WTC11 (cell line): ENCODE data around the gene NPAS3. TPM values are rescaled to one million over a fixed set of nuclear protein-coding genes. Genes with fewer than 3 reads are reported as not detected.

Source experiments
- ATAC-seq: fragments of 200-7000 bp; cut with Tn5 transposase; 2 replicates; pipeline ENCODE4 v1.10.0; 2021; ENCODE audit warnings: mild to moderate bottlenecking, moderate library complexity
- CTCF ChIA-PET: fragments of 300-600 bp; sonication (Branson Sonifier 250); formaldehyde crosslinking; loops from one replicate; lab custom pipeline; 2021; ENCODE audit warnings: antibody characterized with exemption; lab: Charles Lee
- POLR2A ChIA-PET: fragments of 350-600 bp; sonication (Branson Sonifier 250); formaldehyde crosslinking; loops from one replicate; lab custom pipeline; 2021; ENCODE audit warnings: antibody characterized with exemption; lab: Charles Lee
- DNase-seq: peaks from one replicate; pipeline ENCODE4 v3.0.0; 2021; ENCODE audit warnings: low spot score
- H3K27ac Mint-ChIP-seq: 2 replicates; pipeline ENCODE4 v1.8.0; 2021; ENCODE audit warnings: mixed read lengths
- H3K27me3 Mint-ChIP-seq: 2 replicates; pipeline ENCODE4 v1.8.0; 2021; ENCODE audit warnings: low read depth, mild to moderate bottlenecking, moderate library complexity, mixed read lengths
- H3K36me3 Mint-ChIP-seq: 2 replicates; pipeline ENCODE4 v1.8.0; 2021; ENCODE audit warnings: mixed read lengths
- H3K4me1 Mint-ChIP-seq: 2 replicates; pipeline ENCODE4 v1.8.0; 2022; ENCODE audit warnings: mixed read lengths
- H3K4me3 Mint-ChIP-seq: 2 replicates; pipeline ENCODE4 v1.8.0; 2021; ENCODE audit warnings: mild to moderate bottlenecking, moderate library complexity, mixed read lengths
- H3K9me3 Mint-ChIP-seq: 2 replicates; pipeline ENCODE4 v1.8.0; 2021; ENCODE audit warnings: mixed read lengths
- ATF1 ChIP-seq: sonication (generic); formaldehyde crosslinking; IDR thresholded peaks from 2 replicates; pipeline ENCODE4 v1.8.1; 2023; ENCODE audit warnings: mild to moderate bottlenecking, moderate library complexity, missing genetic modification reagents
- ERG ChIP-seq: fragments of 250-450 bp; sonication (Bioruptor Pico); IDR thresholded peaks from 2 replicates; pipeline ENCODE4 v1.8.0; 2021; ENCODE audit warnings: mild to moderate bottlenecking
- ESRRA ChIP-seq: sonication (generic); formaldehyde crosslinking; IDR thresholded peaks from 2 replicates; pipeline ENCODE4 v1.8.1; 2022; ENCODE audit warnings: mild to moderate bottlenecking, missing genetic modification reagents, borderline replicate concordance
- GRHL2 ChIP-seq: fragments of 250-450 bp; sonication (Bioruptor Pico); IDR thresholded peaks from 2 replicates; pipeline ENCODE4 v1.8.0; 2022; ENCODE audit warnings: mild to moderate bottlenecking, moderate library complexity; ENCODE audit not compliant: insufficient replicate concordance, severe bottlenecking
- GTF2I ChIP-seq: fragments of 250-450 bp; sonication (Bioruptor Pico); conservative IDR thresholded peaks from 2 replicates; pipeline ENCODE4 v1.4.0; 2021; ENCODE audit warnings: mild to moderate bottlenecking
- IRF2 ChIP-seq: sonication (generic); formaldehyde crosslinking; IDR thresholded peaks from 2 replicates; pipeline ENCODE4 v1.8.0; 2022; ENCODE audit warnings: low read depth, missing genetic modification reagents, borderline replicate concordance
- JAZF1 ChIP-seq: fragments of 250-450 bp; sonication (Bioruptor Pico); IDR thresholded peaks from 2 replicates; pipeline ENCODE4 v1.9.0; 2021; ENCODE audit warnings: moderate library complexity, mild to moderate bottlenecking, inconsistent platforms
- MLX ChIP-seq: sonication (generic); formaldehyde crosslinking; IDR thresholded peaks from 2 replicates; pipeline ENCODE4 v1.8.1; 2023; ENCODE audit warnings: mild to moderate bottlenecking, missing genetic modification reagents, moderate library complexity
- NR2C2 ChIP-seq: sonication (generic); formaldehyde crosslinking; IDR thresholded peaks from 2 replicates; pipeline ENCODE4 v1.8.0; 2022; ENCODE audit warnings: mild to moderate bottlenecking, missing genetic modification reagents
- PRDM15 ChIP-seq: sonication (generic); formaldehyde crosslinking; IDR thresholded peaks from 2 replicates; pipeline ENCODE4 v1.8.0; 2022; ENCODE audit warnings: missing genetic modification reagents
- SOX15 ChIP-seq: fragments of 250-450 bp; sonication (Bioruptor Pico); IDR thresholded peaks from 2 replicates; pipeline ENCODE4 v1.9.0; 2021; ENCODE audit warnings: mild to moderate bottlenecking
- TCF7 ChIP-seq: sonication (generic); formaldehyde crosslinking; IDR thresholded peaks from 2 replicates; pipeline ENCODE4 v1.8.0; 2022; ENCODE audit warnings: mild to moderate bottlenecking, low read depth, missing genetic modification reagents, moderate library complexity
- TEAD4 ChIP-seq: sonication (generic); formaldehyde crosslinking; IDR thresholded peaks from 2 replicates; pipeline ENCODE4 v1.8.0; 2022; ENCODE audit warnings: mild to moderate bottlenecking, missing genetic modification reagents
- TP53 ChIP-seq: sonication (generic); formaldehyde crosslinking; IDR thresholded peaks from 2 replicates; pipeline ENCODE4 v1.8.1; 2023; ENCODE audit warnings: mild to moderate bottlenecking, missing genetic modification reagents
- USF1 ChIP-seq: sonication (generic); formaldehyde crosslinking; IDR thresholded peaks from 2 replicates; pipeline ENCODE4 v1.8.0; 2022; ENCODE audit warnings: mild to moderate bottlenecking, missing genetic modification reagents
- ZBTB21 ChIP-seq: sonication (generic); formaldehyde crosslinking; IDR thresholded peaks from 2 replicates; pipeline ENCODE4 v1.8.1; 2023; ENCODE audit warnings: mild to moderate bottlenecking, missing genetic modification reagents, borderline replicate concordance
- ZNF263 ChIP-seq: sonication (generic); formaldehyde crosslinking; IDR thresholded peaks from 2 replicates; pipeline ENCODE4 v1.8.1; 2022; ENCODE audit warnings: low read depth, mild to moderate bottlenecking, moderate library complexity, missing genetic modification reagents
- ZNF396 ChIP-seq: fragments of 250-450 bp; sonication (Bioruptor Pico); IDR thresholded peaks from 2 replicates; pipeline ENCODE4 v1.8.0; 2021; ENCODE audit warnings: mild to moderate bottlenecking, moderate library complexity, borderline replicate concordance
- ZNF423 ChIP-seq: fragments of 250-450 bp; sonication (Bioruptor Pico); IDR thresholded peaks from 2 replicates; pipeline ENCODE4 v2.1.2; 2022; ENCODE audit warnings: mild to moderate bottlenecking, moderate library complexity
- ZNF532 ChIP-seq: fragments of 250-450 bp; sonication (Bioruptor Pico); IDR thresholded peaks from 2 replicates; pipeline ENCODE4 v1.9.0; 2021; ENCODE audit warnings: mild to moderate bottlenecking, borderline replicate concordance
- ZNF671 ChIP-seq: fragments of 250-450 bp; sonication (Bioruptor Pico); IDR thresholded peaks from 2 replicates; pipeline ENCODE4 v1.8.0; 2021; ENCODE audit warnings: mild to moderate bottlenecking
- total RNA-seq: library from RNA; stranded (reverse); gene quantifications from 3 replicates; pipeline ENCODE4 v1.2.3, GENCODE V29; 2021

The NPAS3 gene
- total RNA-seq, 1 experiment from 2014 or later: 3.2 TPM

GRCh38 chr14:32900547-32900946 lies 38.1 kb upstream of the NPAS3 start (continued):
- no peak for TF ChIP-seq ZNF532 (CRISPR knock-in tag)

GRCh38 chr14:32905013-32905412 lies 33.7 kb upstream of the NPAS3 start:
- Mint-ChIP-seq H3K4me1 (peaks cover 10% of the 10 kb centered on the region), H3K9me3 (no peaks in the 10 kb centered on the region), H3K27me3 (no peaks in the 10 kb centered on the region), H3K36me3 (no peaks in the 10 kb centered on the region), H3K27ac (no peak overlapping the region), H3K4me3 (no peak overlapping the region)
- DNase-seq (no peak), ATAC-seq (no peak)
- ChIA-PET POLR2A (no interaction called here), CTCF (no interaction called here)
- TF ChIP-seq ERG (CRISPR knock-in tag): no peak
- TF ChIP-seq ESRRA: no peak
- TF ChIP-seq ZNF396 (CRISPR knock-in tag): no peak
- no peak for TF ChIP-seq GRHL2 (CRISPR knock-in tag)
- no peak for TF ChIP-seq USF1 (CRISPR knock-in tag)
- TF ChIP-seq ZNF423 (CRISPR knock-in tag): no peak
- TF ChIP-seq GTF2I: no peak
- TF ChIP-seq TCF7: no peak
- no peak for TF ChIP-seq MLX (CRISPR knock-in tag)
- TF ChIP-seq IRF2 (CRISPR knock-in tag): no peak
- TF ChIP-seq TEAD4 (CRISPR knock-in tag): no peak
- no peak for TF ChIP-seq JAZF1 (CRISPR knock-in tag)
- no peak for TF ChIP-seq ZNF263
- TF ChIP-seq ZNF671 (CRISPR knock-in tag): no peak
- TF ChIP-seq ZBTB21 (CRISPR knock-in tag): no peak
- no peak for TF ChIP-seq PRDM15 (CRISPR knock-in tag)
- TF ChIP-seq ATF1 (CRISPR knock-in tag): no peak
- TF ChIP-seq SOX15 (CRISPR knock-in tag): no peak
- TF ChIP-seq NR2C2 (CRISPR knock-in tag): no peak
- TF ChIP-seq TP53: no peak
